Sigmoid colon (tissue), 7 donors: ENCODE data around the gene CEP63. TPM values are rescaled to one million over a fixed set of nuclear protein-coding genes. Genes with fewer than 3 reads are reported as not detected.
"Not testable (repeated sequence)": the region's sequence is repeated elsewhere in the genome, so short reads cannot be mapped to it uniquely, and the experiment has no call there.

ENCODE experiments used
- DNase-seq: peaks from one replicate; pipeline ENCODE4 v3.0.0-alpha.2; 2019
- H3K27ac ChIP-seq, 4 donors: fragments of 200-600 bp; sonication (generic); one replicate each; pipeline ENCODE4 v1.5.1; 2016 to 2019; ENCODE audit warnings: mild to moderate bottlenecking in 1 of 4
- H3K27me3 ChIP-seq, 3 donors: fragments of 200-600 bp; sonication (generic); one replicate each; pipeline ENCODE4 v1.5.1; 2019; ENCODE audit warnings: mild to moderate bottlenecking in 1 of 3
- H3K36me3 ChIP-seq, 4 donors: fragments of 200-600 bp; sonication (generic); one replicate each; pipeline ENCODE4 v1.5.1; 2016 to 2019
- H3K4me1 ChIP-seq, 4 donors: fragments of 200-600 bp; sonication (generic); one replicate each; pipeline ENCODE4 v1.5.1; 2017 to 2019
- H3K4me3 ChIP-seq, 4 donors: fragments of 200-600 bp; sonication (generic); one replicate each; pipeline ENCODE4 v1.5.1; 2017 to 2019; ENCODE audit warnings: mild to moderate bottlenecking in 2 of 4, moderate library complexity in 1 of 4
- H3K9me3 ChIP-seq, 4 donors: fragments of 200-600 bp in 3 of 4; sonication (generic) in 3 of 4; one replicate each; pipeline versions ENCODE4 v1.5.1 to v1.6.1; 2013 to 2019
- CTCF ChIP-seq, 4 experiments: fragments of 450-650 bp in 3 of 4; fragments of 200-600 bp in 1 of 4; IDR thresholded peaks; one replicate each; pipeline ENCODE4 v1.5.1; 2016 to 2019; ENCODE audit warnings: antibody characterized with exemption in 4 of 4, mild to moderate bottlenecking in 3 of 4, moderate library complexity in 2 of 4
- EP300 ChIP-seq, 4 donors: sonication (generic); formaldehyde crosslinking; IDR thresholded peaks; one replicate each; pipeline ENCODE4 v1.6.1; 2017; ENCODE audit warnings: antibody characterized with exemption in 4 of 4
- POLR2A ChIP-seq, 2 donors: fragments of 450-650 bp; IDR thresholded peaks; one replicate each; pipeline ENCODE4 v1.6.1; 2016; ENCODE audit warnings: antibody characterized with exemption in 2 of 2, mild to moderate bottlenecking in 2 of 2, moderate library complexity in 2 of 2
- POLR2AphosphoS5 ChIP-seq, 4 donors: sonication (generic); formaldehyde crosslinking; IDR thresholded peaks; one replicate each; pipeline ENCODE4 v1.6.1; 2017; ENCODE audit warnings: antibody characterized with exemption in 4 of 4
- WGBS, 2 donors: extraction: QIAGEN DNeasy Blood & Tissue Kit; methylation state at CpG; one replicate each; pipeline ENCODE4 v1.1.7; 2013; 5-methylcytosine and 5-hydroxymethylcytosine counted together
- intact Hi-C: fragments of 100-400 bp; cut with DNase I; formaldehyde crosslinking; loops from one replicate; pipeline ENCODE4 v1.15.1; 2023
- polyA plus RNA-seq, 3 donors: library from polyadenylated mRNA; stranded (reverse); fragments of 200-250 nt; gene quantifications; one replicate each; pipeline ENCODE4 v1.2.3, GENCODE V29; 2013
- total RNA-seq, 4 donors: library from RNA; depleted of rRNA; stranded (reverse); fragments of >200 nt; gene quantifications; one replicate each; pipeline ENCODE4 v1.1.0, GENCODE V29; 2016
- donor health status: healthy with polysubstance abuse.
- donor health status: Bipolar disorder and iron deficiency.
- donor health status: healthy.

CEP63 gene
- total and polyA plus RNA-seq, 7 donors, result 16.6 to 33.5 (median 22.5) TPM

GRCh38 chr3:134590766-134591165 lies 104.9 kb downstream of the CEP63 start:
- Histone ChIP-seq H3K4me1 (no peaks in the 10 kb centered on the region), H3K27me3 (no peaks in the 10 kb centered on the region), H3K27ac (no peak overlapping the region), H3K9me3 (no peaks in the 10 kb centered on the region), H3K4me3 (no peak overlapping the region), H3K36me3 (no peaks in the 10 kb centered on the region)
- TF ChIP-seq POLR2AphosphoS5 (IDR thresholded peaks at IDR 0.05), result no peak
- TF ChIP-seq POLR2A (IDR thresholded peaks at IDR 0.05), result no peak
- TF ChIP-seq CTCF (IDR thresholded peaks at IDR 0.05), result no peak
- TF ChIP-seq EP300 (IDR thresholded peaks at IDR 0.05), result no peak
- intact Hi-C loops, result no loop called here
- DNase-seq, result no peak

GRCh38 chr3:134592806-134593205 lies 106.9 kb downstream of the CEP63 start:
- Histone ChIP-seq H3K27ac (no peak overlapping the region), H3K27me3 (no peaks in the 10 kb centered on the region), H3K9me3 (no peaks in the 10 kb centered on the region), H3K4me3 (no peak overlapping the region), H3K36me3 (no peaks in the 10 kb centered on the region), H3K4me1 (no peaks in the 10 kb centered on the region)
- intact Hi-C loops, result no loop called here
- 90 to 91% methylated on average over 5 of the region's 5 CpGs for WGBS, 2 donors
- TF ChIP-seq POLR2A (IDR thresholded peaks at IDR 0.05) (no peak), POLR2AphosphoS5 (IDR thresholded peaks at IDR 0.05) (no peak), EP300 (IDR thresholded peaks at IDR 0.05) (no peak), CTCF (IDR thresholded peaks at IDR 0.05) (no peak)
- no peak for DNase-seq

GRCh38 chr3:134594331-134594741 lies 108.5 kb downstream of the CEP63 start:
- TF ChIP-seq CTCF (IDR thresholded peaks at IDR 0.05), result no peak
- no peak for TF ChIP-seq POLR2AphosphoS5 (IDR thresholded peaks at IDR 0.05)
- TF ChIP-seq POLR2A (IDR thresholded peaks at IDR 0.05), result no peak
- TF ChIP-seq EP300 (IDR thresholded peaks at IDR 0.05), result no peak
- WGBS, 2 donors, result 44 to 77% methylated on average over 8 of the region's 8 CpGs
- Histone ChIP-seq H3K9me3 (no peaks in the 10 kb centered on the region), H3K27ac (no peak overlapping the region), H3K4me1 (no peaks in the 10 kb centered on the region), H3K4me3 (no peak overlapping the region), H3K36me3 (no peaks in the 10 kb centered on the region), H3K27me3 (no peaks in the 10 kb centered on the region)
- no peak for DNase-seq
- intact Hi-C loops, result no loop called here

GRCh38 chr3:134594986-134595385 lies 109.1 kb downstream of the CEP63 start:
- H3K27ac ChIP-seq, DNase-seq, H3K36me3 ChIP-seq, H3K27me3 ChIP-seq, H3K4me3 ChIP-seq, intact Hi-C loops, H3K4me1 ChIP-seq, H3K9me3 ChIP-seq: not testable (repeated sequence)
- 57 to 72% methylated on average over 3 of the region's 3 CpGs for WGBS, 2 donors

- Histone ChIP-seq H3K4me3 (no peak overlapping the region), H3K36me3 (no peaks in the 10 kb centered on the region), H3K27ac (no peak overlapping the region), H3K9me3 (no peaks in the 10 kb centered on the region), H3K27me3 (no peaks in the 10 kb centered on the region), H3K4me1 (peaks cover 0 to 11% (median 8%) of the 10 kb centered on the region in 4 donors)
- DNase-seq, result no peak
- TF ChIP-seq CTCF (IDR thresholded peaks at IDR 0.05), result no peak
- TF ChIP-seq POLR2AphosphoS5 (IDR thresholded peaks at IDR 0.05), result no peak
- TF ChIP-seq EP300 (IDR thresholded peaks at IDR 0.05), result no peak
- no peak for TF ChIP-seq POLR2A (IDR thresholded peaks at IDR 0.05)
- WGBS, 2 donors, result 48 to 58% methylated on average over 2 of the region's 2 CpGs
- intact Hi-C loops, result no loop called here
These were observed 111.6 kb downstream of the CEP63 start for GRCh38 chr3:134597390-134597970.
